ENCODE measurements around the gene MTUS2. TPM values are rescaled to one million over a fixed set of nuclear protein-coding genes. Genes with fewer than 3 reads are reported as not detected.

The MTUS2 gene
- total RNA-seq, 4 donors from 2014 or later, result 0.26 to 0.72 (median 0.38) TPM; not detected in 1

DNA sequence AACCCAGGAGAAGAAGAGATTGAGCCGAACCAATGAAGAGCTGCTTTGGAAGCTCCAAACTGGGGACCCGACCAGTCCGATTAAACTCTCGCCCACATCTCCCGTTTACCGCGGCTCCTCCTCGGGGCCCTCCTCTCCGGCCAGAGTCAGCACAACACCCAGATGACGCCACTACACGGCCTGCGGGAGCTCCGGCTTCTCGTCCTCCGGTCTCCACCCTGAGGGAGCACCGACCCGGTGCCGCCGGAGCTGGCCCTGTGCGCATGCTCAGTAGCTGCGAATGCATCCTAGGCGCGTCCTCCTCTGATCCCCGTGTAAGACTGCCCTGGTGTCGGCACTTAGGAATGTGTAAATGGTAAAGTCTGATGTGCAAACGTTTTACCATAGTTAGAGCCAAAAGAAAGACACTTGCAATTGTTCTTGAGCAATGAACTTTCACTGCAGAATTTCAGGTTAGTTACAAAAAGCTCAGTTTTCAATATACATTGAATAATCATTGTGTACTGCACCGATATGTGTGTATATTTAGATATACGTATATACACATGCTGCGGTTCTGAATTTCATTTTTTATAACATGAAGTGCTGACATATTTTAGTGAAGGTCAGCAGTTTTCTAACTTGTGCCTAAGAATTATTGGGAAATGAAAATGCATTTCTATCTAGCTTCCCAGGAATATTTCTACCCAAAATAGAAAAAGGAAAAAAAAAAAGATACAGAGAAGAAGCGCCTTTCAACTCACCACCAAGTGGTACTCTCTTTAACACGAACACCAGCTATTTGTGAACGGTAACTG lies 683.1 kb downstream of the MTUS2 start:
- no peak overlapping the region for H3K4me3 ChIP-seq
- DNase-seq (ENCODE audit: low spot score in 2 of 2), result no peak
- no peak overlapping the region for H3K27ac ChIP-seq
- no peak for TF ChIP-seq POLR2A (IDR thresholded peaks at IDR 0.05)
- TF ChIP-seq POLR2AphosphoS5 (IDR thresholded peaks at IDR 0.05), result no peak
- TF ChIP-seq CTCF (IDR thresholded peaks at IDR 0.05), result no peak
- TF ChIP-seq EP300 (IDR thresholded peaks at IDR 0.05), result no peak
- no peaks in the 10 kb centered on the region for H3K36me3 ChIP-seq
- no peaks in the 10 kb centered on the region for H3K9me3 ChIP-seq
- peaks cover 20% of the 10 kb centered on the region for H3K27me3 ChIP-seq
- peaks cover 10% of the 10 kb centered on the region for H3K4me1 ChIP-seq
- 43% methylated on average over 32 of the region's 32 CpGs for WGBS

- Histone ChIP-seq H3K36me3 (no peaks in the 10 kb centered on the region), H3K9me3 (no peaks in the 10 kb centered on the region), H3K27ac (no peak overlapping the region), H3K27me3 (peaks cover 20% of the 10 kb centered on the region), H3K4me3 (no peak overlapping the region), H3K4me1 (peaks cover 15% of the 10 kb centered on the region)
- DNase-seq (ENCODE audit: low spot score in 2 of 2), result no peak
- TF ChIP-seq POLR2A (IDR thresholded peaks at IDR 0.05), result no peak
- no peak for TF ChIP-seq EP300 (IDR thresholded peaks at IDR 0.05)
- TF ChIP-seq POLR2AphosphoS5 (IDR thresholded peaks at IDR 0.05), result no peak
- no peak for TF ChIP-seq CTCF (IDR thresholded peaks at IDR 0.05)
- 95% methylated on average over 15 of the region's 15 CpGs for WGBS
These were observed 684.6 kb downstream of the MTUS2 start for GRCh38 chr13:29504691-29505090.

- Histone ChIP-seq H3K4me3 (no peak overlapping the region), H3K9me3 (no peaks in the 10 kb centered on the region), H3K27ac (no peak overlapping the region), H3K27me3 (peaks cover 20% of the 10 kb centered on the region), H3K36me3 (peaks cover 1% of the 10 kb centered on the region), H3K4me1 (peaks cover 15% of the 10 kb centered on the region)
- 68% methylated on average over 17 of the region's 17 CpGs for WGBS
- DNase-seq (ENCODE audit: low spot score in 2 of 2), result no peak
- TF ChIP-seq CTCF (IDR thresholded peaks at IDR 0.05) (no peak), POLR2A (IDR thresholded peaks at IDR 0.05) (no peak), POLR2AphosphoS5 (IDR thresholded peaks at IDR 0.05) (no peak), EP300 (IDR thresholded peaks at IDR 0.05) (no peak)
These were observed 685.4 kb downstream of the MTUS2 start for GRCh38 chr13:29505511-29505910.

GRCh38 chr13:29505950-29506349 lies 685.8 kb downstream of the MTUS2 start:
- peaks cover 5% of the 10 kb centered on the region for H3K36me3 ChIP-seq
- TF ChIP-seq CTCF (IDR thresholded peaks at IDR 0.05), result no peak
- no peak for TF ChIP-seq POLR2AphosphoS5 (IDR thresholded peaks at IDR 0.05)
- no peak for TF ChIP-seq EP300 (IDR thresholded peaks at IDR 0.05)
- TF ChIP-seq POLR2A (IDR thresholded peaks at IDR 0.05), result no peak
- 73% methylated on average over 7 of the region's 10 CpGs for WGBS
- DNase-seq (ENCODE audit: low spot score in 2 of 2), result no peak
- peaks cover 20% of the 10 kb centered on the region for H3K27me3 ChIP-seq
- H3K27ac ChIP-seq, result no peak overlapping the region
- H3K4me1 ChIP-seq, result peaks cover 15% of the 10 kb centered on the region
- H3K4me3 ChIP-seq, result no peak overlapping the region
- no peaks in the 10 kb centered on the region for H3K9me3 ChIP-seq

- Histone ChIP-seq H3K4me3 (no peak overlapping the region), H3K4me1 (peaks cover 15% of the 10 kb centered on the region), H3K36me3 (peaks cover 12% of the 10 kb centered on the region), H3K27ac (no peak overlapping the region), H3K9me3 (no peaks in the 10 kb centered on the region), H3K27me3 (peaks cover 20% of the 10 kb centered on the region)
- no peak for DNase-seq (ENCODE audit: low spot score in 2 of 2)
- no peak for TF ChIP-seq EP300 (IDR thresholded peaks at IDR 0.05)
- no peak for TF ChIP-seq POLR2A (IDR thresholded peaks at IDR 0.05)
- TF ChIP-seq POLR2AphosphoS5 (IDR thresholded peaks at IDR 0.05), result no peak
- no peak for TF ChIP-seq CTCF (IDR thresholded peaks at IDR 0.05)
- WGBS, result 31% methylated on average over 13 of the region's 14 CpGs
These were observed 687.2 kb downstream of the MTUS2 start for GRCh38 chr13:29507356-29507755.

Measured in suprapubic skin (tissue), 4 donors.